VCaP (cell line): ENCODE data around the gene WDR93.

Experiments
- H3K27ac ChIP-seq: fragments of 450-650 bp; 2 replicates; pipeline ENCODE4 v1.5.1; 2017
- TF ChIP-seq, protein P1 (sequence below): fragments of 450-650 bp; conservative IDR thresholded peaks from 2 replicates; pipeline ENCODE4 v1.5.1; 2017; ENCODE audit warnings: mild to moderate bottlenecking, moderate library complexity

WDR93 gene

DNA sequence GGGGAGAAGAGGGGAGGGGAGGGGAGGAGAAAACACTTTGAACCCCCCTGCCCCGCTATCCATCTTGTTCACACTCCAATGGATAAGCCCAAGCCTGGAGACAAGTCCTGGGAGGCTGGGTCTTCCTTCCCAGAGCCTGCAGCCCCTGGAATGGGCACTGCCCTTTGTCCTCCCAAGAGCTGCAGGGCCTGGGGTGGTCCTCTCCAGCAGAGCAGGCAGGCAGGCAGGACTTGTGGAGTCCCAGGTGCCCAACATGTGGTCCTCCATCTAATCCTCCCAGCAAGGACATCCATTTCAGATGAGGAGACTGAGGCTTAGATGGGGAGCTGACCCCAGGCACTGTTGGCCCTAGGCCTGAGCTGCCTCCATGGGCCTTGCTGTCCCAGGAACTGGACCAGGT is 75.1 kb downstream of the WDR93 start:
- TF ChIP-seq, protein P1, sequence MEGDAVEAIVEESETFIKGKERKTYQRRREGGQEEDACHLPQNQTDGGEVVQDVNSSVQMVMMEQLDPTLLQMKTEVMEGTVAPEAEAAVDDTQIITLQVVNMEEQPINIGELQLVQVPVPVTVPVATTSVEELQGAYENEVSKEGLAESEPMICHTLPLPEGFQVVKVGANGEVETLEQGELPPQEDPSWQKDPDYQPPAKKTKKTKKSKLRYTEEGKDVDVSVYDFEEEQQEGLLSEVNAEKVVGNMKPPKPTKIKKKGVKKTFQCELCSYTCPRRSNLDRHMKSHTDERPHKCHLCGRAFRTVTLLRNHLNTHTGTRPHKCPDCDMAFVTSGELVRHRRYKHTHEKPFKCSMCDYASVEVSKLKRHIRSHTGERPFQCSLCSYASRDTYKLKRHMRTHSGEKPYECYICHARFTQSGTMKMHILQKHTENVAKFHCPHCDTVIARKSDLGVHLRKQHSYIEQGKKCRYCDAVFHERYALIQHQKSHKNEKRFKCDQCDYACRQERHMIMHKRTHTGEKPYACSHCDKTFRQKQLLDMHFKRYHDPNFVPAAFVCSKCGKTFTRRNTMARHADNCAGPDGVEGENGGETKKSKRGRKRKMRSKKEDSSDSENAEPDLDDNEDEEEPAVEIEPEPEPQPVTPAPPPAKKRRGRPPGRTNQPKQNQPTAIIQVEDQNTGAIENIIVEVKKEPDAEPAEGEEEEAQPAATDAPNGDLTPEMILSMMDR: no peak

DNA sequence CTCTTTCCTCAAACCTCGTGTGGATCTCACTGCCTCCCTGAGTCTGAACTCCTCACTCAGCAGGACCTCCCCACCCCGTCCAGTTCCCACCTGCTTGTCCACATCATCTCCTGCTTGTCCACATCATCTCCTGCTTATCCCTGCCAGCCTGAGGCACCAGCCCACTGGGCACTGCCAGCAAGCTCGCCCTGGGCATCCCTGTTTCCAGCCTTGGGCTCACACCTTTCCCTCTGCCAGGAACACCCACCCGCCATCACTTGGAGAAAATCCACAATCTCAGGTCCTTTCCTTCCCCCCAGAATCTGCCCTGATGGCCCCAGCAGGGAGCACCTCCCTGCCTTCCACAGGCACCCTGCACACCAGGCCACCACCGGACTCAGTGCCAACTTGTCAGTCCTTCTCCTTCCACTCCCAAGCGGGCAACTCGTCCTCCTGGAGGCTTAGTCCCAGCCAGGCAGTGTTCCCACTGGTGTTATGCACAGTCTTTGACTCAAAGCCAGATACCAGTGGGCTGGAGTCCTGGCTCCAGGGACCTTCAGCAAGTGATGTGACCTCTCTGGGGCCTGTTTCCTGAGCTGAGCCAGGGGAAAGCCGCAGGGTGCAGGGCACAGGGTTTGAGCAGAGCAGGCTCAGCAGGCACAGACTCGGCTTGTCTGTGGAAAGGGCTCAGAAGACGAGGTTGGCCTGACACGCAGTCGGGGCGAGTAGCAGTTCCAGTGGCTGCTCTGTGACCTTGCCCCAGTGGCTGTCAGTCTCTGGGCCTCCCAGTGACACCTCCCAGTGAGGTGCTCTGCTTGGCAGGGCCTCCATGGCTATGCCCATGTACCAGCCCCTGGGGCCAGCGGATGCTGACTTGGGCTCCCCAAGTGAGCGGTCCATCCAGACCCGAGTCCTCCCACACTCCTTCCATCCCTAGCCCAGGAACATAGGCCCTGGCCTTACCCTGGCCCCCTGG is 76.0 kb downstream of the WDR93 start:
- peak overlapping the region; percentile 50 for H3K27ac ChIP-seq
- TF ChIP-seq, protein P1: no peak

More for the DNA sequence above, 75.1 kb downstream of the WDR93 start:
- no peak overlapping the region for H3K27ac ChIP-seq

GRCh38 chr15:89767411-89767915 is 76.9 kb downstream of the WDR93 start:
- TF ChIP-seq, protein P1: no peak
- peak overlapping the region; percentile 50 for H3K27ac ChIP-seq

- H3K27ac ChIP-seq: peak overlapping the region; percentile 50
- TF ChIP-seq, protein P1: no peak
These were observed 77.5 kb downstream of the WDR93 start for GRCh38 chr15:89768071-89768500.

DNA sequence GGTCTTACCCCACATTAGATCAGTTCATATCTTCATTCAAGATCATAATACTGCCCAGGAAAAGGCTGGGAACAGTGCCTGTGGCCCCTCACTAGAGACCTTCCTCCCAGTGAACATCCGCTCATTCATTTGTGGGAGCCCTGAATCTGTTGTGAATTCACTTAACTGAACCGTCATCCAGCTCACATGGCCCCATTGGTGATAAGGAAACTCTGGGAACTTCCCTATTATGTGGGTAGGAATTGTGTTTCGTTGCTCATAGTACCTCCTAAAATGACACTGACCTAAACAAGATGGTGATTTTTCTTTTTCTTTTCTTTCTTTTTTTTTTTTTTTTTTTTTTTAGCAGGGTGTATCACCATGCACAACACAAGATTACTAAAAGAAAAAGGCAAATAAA is 78.8 kb downstream of the WDR93 start:
- TF ChIP-seq, protein P1: no peak
- no peak overlapping the region for H3K27ac ChIP-seq

DNA sequence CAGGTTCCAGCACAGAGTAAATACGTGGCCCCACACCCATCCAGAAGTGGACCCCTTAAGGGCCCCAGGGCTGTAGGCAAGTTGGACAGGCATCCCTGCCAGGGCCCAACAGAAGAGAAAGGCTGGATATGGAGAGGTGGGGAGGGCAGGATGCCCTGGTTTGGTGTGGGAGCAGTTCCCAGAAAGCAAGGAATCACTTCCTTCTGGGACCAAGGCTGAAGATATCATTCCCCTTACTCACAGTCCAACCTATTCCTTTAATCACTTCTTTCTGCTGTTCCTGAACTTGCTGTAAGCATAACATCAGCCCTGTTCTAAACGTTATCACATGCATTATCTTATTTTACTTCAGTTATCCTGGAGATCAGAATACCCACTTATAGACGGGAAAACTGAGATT is 79.4 kb downstream of the WDR93 start:
- H3K27ac ChIP-seq: no peak overlapping the region
- TF ChIP-seq, protein P1: no peak

- TF ChIP-seq, protein P1: peak; percentile 70
- peak overlapping the region; percentile 54 for H3K27ac ChIP-seq
These were observed 82.4 kb downstream of the WDR93 start for GRCh38 chr15:89772932-89773583.
